ENCODE data around the gene SELENOS.

SELENOS gene

DNA sequence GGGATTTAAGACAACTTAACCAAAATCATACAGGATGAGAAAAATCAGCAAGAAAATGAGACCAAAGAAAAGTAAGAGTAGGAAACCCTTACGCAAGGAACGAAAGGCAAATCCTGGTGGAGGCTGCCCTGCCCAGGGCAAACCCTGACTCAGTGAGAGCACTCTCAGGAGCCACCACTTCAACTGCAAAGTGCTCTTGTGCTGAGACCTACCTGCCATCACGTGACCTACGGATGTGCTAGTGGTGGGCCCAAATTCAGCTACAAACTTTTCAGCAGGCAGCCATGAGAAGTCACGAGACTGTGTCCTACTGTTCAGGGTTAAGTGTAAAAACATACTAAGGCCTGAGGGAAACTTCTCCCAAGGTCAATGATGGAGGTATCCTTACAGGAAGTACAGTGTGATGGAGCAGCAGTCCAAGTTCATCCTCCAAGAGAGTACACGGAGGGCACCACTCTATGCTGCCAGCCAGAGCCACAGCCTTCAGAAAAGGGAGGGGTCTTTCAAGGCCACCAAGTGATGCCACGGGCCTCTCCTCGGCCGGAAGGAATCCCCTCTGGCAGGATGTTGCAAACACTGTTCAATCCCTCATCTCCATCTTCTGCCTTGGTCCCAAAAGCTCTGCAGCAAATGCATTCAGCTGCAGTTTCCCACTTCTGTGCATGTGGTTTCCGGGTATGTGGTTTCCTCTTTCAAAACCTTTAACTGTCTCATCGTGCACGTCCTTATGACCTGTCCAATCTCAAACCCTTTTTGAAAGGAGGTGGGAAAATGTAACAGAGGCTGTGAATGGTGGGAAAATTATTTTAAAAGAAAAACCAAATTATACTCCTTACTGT is 34.9 kb downstream of the SELENOS start:
- TF ChIP-seq, protein P1, sequence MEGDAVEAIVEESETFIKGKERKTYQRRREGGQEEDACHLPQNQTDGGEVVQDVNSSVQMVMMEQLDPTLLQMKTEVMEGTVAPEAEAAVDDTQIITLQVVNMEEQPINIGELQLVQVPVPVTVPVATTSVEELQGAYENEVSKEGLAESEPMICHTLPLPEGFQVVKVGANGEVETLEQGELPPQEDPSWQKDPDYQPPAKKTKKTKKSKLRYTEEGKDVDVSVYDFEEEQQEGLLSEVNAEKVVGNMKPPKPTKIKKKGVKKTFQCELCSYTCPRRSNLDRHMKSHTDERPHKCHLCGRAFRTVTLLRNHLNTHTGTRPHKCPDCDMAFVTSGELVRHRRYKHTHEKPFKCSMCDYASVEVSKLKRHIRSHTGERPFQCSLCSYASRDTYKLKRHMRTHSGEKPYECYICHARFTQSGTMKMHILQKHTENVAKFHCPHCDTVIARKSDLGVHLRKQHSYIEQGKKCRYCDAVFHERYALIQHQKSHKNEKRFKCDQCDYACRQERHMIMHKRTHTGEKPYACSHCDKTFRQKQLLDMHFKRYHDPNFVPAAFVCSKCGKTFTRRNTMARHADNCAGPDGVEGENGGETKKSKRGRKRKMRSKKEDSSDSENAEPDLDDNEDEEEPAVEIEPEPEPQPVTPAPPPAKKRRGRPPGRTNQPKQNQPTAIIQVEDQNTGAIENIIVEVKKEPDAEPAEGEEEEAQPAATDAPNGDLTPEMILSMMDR (IDR thresholded peaks at IDR 0.05; ENCODE audit: low read depth, low read length), result no peak
- no peak overlapping the region for H3K4me3 ChIP-seq (ENCODE audit: low read depth, low read length)

DNA sequence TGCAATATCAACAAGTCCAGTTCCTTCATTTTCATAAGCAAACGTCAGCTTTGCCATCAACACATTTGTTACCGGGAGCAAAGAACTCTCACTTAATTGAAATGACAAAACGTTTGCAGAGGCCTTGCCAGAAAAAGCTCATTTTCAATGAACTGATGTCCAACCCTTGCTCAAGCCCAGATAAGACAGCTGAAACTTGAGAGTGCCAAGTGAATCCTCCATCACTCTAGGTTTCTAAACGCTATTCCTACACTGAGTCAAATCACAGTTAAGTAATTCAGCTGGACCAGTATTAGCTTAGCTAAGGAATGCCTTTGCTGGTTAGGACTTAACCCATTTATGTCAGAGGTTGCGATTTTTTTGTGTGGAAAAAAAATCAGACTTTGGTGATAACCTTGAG is 36.9 kb downstream of the SELENOS start:
- H3K4me3 ChIP-seq (ENCODE audit: low read depth, low read length), result no peak overlapping the region
- TF ChIP-seq, protein P1 (IDR thresholded peaks at IDR 0.05; ENCODE audit: low read depth, low read length), result no peak

DNA sequence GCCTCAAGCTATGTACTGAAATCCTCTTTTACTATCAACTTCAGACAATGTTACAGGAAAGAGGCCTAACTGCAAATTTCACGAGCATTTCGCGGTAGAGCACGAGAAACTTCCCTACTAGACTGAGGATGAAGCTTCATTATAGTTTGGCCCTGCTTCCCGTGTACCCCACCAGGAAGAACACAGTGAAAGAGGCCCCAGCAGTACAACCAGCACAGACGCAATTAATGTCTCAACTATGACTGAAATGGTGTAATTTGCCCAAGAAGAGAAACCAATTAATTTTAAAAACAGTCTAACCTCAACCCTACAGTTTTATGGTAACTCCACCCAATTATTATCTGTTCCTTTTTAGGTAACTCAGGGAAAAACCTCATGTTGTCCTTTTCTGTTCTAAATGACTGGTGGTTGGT is 37.6 kb downstream of the SELENOS start:
- TF ChIP-seq, protein P1 (IDR thresholded peaks at IDR 0.05; ENCODE audit: low read depth, low read length), result no peak
- H3K4me3 ChIP-seq (ENCODE audit: low read depth, low read length), result no peak overlapping the region

DNA sequence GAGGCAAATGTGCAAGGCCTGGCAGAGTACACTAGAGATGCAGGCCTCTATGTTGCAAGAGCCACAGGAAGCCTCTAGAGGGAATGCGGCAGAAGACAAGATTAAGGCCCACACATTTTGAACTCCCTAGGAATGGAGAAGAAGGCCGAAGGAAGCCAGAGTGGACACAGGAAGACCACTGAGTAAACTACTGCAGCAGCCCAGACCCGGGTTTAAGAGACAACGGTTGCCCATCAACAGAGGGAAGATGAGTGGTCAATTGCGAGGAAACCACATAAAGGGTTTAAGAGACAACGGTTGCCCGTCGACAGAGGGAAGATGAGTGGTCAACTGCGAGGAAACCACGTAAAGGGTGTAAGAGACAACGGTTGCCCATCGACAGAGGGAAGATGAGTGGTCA is 40.0 kb downstream of the SELENOS start:
- TF ChIP-seq, protein P1 (IDR thresholded peaks at IDR 0.05; ENCODE audit: low read depth, low read length), result no peak
- no peak overlapping the region for H3K4me3 ChIP-seq (ENCODE audit: low read depth, low read length)

DNA sequence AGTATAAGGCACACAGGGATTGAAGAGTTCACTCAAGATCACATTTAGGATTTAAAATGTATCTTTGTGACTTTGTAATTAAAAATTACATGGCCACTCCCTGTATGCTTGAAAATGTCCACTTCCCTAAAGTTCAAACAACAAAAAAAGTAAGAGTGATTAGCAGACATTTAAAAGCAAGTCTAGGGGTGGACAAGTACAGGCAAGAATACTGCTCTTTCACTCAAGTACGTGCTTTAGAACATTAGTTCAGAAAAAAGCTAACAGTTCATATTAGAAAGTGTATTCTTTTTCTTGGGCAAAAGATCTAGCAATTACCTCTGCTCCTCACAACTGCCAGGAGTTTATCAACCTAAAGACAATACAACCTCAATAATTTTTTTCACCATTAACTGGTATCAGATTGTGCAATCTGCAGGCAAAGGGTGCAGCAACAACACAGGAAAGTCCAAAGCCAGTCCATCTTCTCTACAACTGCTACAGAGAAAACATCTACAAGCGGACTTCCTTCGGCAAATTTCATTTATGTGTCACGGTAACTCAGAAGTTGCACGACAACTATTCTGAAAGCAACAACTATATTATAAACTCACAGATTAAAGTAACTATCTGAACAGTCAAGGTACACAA is 43.5 kb downstream of the SELENOS start:
- H3K4me3 ChIP-seq (ENCODE audit: low read depth, low read length), result no peak overlapping the region
- TF ChIP-seq, protein P1 (IDR thresholded peaks at IDR 0.05; ENCODE audit: low read depth, low read length), result no peak

DNA sequence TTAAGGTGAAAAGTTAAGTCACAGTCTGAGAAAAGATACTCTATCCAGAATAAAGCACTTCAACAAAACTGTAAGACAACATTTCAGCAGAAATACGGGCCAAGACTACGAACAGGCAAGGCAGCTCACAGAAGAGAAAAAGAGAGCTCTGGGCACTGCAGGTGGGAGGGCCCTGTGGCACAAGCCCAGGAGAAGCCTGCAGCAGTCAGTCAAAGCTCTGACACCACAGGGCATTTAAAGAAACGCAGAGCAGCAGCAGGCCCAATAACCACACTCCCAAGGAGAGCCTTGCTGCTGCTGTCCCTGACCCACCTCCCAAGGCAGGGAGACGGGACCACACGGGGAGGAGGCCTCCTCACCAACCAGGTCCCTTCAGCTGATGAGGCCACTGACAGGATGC is 44.6 kb downstream of the SELENOS start:
- no peak overlapping the region for H3K4me3 ChIP-seq (ENCODE audit: low read depth, low read length)
- TF ChIP-seq, protein P1 (IDR thresholded peaks at IDR 0.05; ENCODE audit: low read depth, low read length), result no peak

DNA sequence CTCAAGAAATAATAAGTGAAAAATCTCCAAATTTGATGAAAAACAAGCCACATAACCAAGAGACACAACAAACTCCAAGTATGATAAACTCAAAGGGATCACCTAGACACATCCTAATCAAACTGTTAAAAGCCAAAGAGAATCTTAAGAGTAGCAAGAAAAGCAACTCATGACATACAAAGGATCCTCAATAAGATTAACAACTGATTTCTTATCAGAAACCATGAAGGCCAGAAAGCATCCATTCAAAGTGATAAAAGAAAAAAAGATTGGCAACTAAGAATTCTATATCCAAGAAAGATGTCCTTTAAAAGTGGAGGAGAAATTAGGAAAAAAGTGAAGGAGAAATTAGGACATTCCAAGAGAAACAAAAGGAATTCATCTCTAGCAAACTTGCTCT is 49.0 kb downstream of the SELENOS start:
- TF ChIP-seq, protein P1 (IDR thresholded peaks at IDR 0.05; ENCODE audit: low read depth, low read length), result no peak
- H3K4me3 ChIP-seq (ENCODE audit: low read depth, low read length), result no peak overlapping the region
